Caco-2 (cell line): ENCODE results near the gene ADAM15. TPM values are rescaled to one million over a fixed set of nuclear protein-coding genes. Genes with fewer than 3 reads are reported as not detected.

Experiments
- BruUV-seq: library from RNA; stranded (reverse); fragments of 400-500 nt; replicated peaks from 2 replicates; lab custom pipeline; 2021; lab: Mats Ljungman, UMichigan
- CTCF ChIA-PET: fragments of 300-600 bp; sonication (Branson Sonifier 250); formaldehyde crosslinking; loops from one replicate; lab custom pipeline; 2022; ENCODE audit warnings: antibody characterized with exemption; lab: Charles Lee
- POLR2A ChIA-PET: fragments of 300-600 bp; sonication (Branson Sonifier 250); formaldehyde crosslinking; loops from one replicate; lab custom pipeline; 2022; ENCODE audit warnings: antibody characterized with exemption; lab: Charles Lee
- DNase-seq, 2 experiments: peaks; one replicate each; pipeline versions ENCODE4 v3.0.0 to v3.0.0-alpha.2; 2020 to 2022
- H3K27me3 ChIP-seq: replicated peaks from 2 replicates; pipeline ENCODE4 v1.6.0; 2011; ENCODE audit warnings: low read length; ENCODE audit not compliant: control insufficient read depth, insufficient read depth
- H3K36me3 ChIP-seq: 2 replicates; pipeline ENCODE4 v1.5.1; 2011; ENCODE audit warnings: low read length; ENCODE audit not compliant: control insufficient read depth, insufficient read depth
- H3K4me1 ChIP-seq: fragments of 250-450 bp; sonication (Bioruptor Pico); 2 replicates; pipeline ENCODE4 v1.5.1; 2020; ENCODE audit warnings: mild to moderate bottlenecking
- H3K4me3 ChIP-seq: 2 replicates; pipeline ENCODE4 v1.5.1; 2011; ENCODE audit warnings: low read depth, mild to moderate bottlenecking, control low read depth, low read length
- H3K9me3 ChIP-seq: fragments of 250-450 bp; sonication (Bioruptor Pico); 2 replicates; pipeline ENCODE4 v1.5.1; 2020; ENCODE audit warnings: mild to moderate bottlenecking, moderate library complexity
- H3K27ac Mint-ChIP-seq: one replicate; pipeline ENCODE4 v1.8.0; 2022; ENCODE audit warnings: mixed read lengths; ENCODE audit not compliant: unreplicated experiment
- H3K27me3 Mint-ChIP-seq: one replicate; pipeline ENCODE4 v1.8.0; 2022; ENCODE audit warnings: mixed read lengths; ENCODE audit not compliant: insufficient read depth, unreplicated experiment
- H3K36me3 Mint-ChIP-seq: one replicate; pipeline ENCODE4 v1.8.0; 2022; ENCODE audit warnings: mild to moderate bottlenecking, mixed read lengths; ENCODE audit not compliant: insufficient read depth, unreplicated experiment
- H3K4me1 Mint-ChIP-seq: one replicate; pipeline ENCODE4 v1.8.0; 2022; ENCODE audit warnings: low read depth, mixed read lengths; ENCODE audit not compliant: unreplicated experiment
- H3K4me3 Mint-ChIP-seq: one replicate; pipeline ENCODE4 v1.8.0; 2022; ENCODE audit warnings: mild to moderate bottlenecking, moderate library complexity, mixed read lengths; ENCODE audit not compliant: unreplicated experiment
- H3K9me3 Mint-ChIP-seq: one replicate; pipeline ENCODE4 v1.8.0; 2022; ENCODE audit warnings: mixed read lengths; ENCODE audit not compliant: unreplicated experiment
- intact Hi-C: fragments of 100-400 bp; cut with micrococcal nuclease; formaldehyde crosslinking; loops from one replicate; pipeline ENCODE4 v1.10.0; 2022; ENCODE audit not compliant: unreplicated experiment
- total RNA-seq: library from RNA; stranded (reverse); gene quantifications from 2 replicates; pipeline ENCODE4 v1.2.3, GENCODE V29; 2022
- TF ChIP-seq, protein P1 (sequence below), 2 experiments: fragments of 200-600 bp in 1 of 2; IDR thresholded peaks; 1 replicate in 1 of 2; 2 replicates in 1 of 2; pipeline versions ENCODE4 v1.5.1 to v1.8.0; 2011 to 2022; ENCODE audit warnings: antibody characterized with exemption in 1 of 2, control low read depth in 1 of 2, inconsistent platforms in 1 of 2, low read depth in 1 of 2, low read length in 1 of 2, mild to moderate bottlenecking in 1 of 2, moderate library complexity in 1 of 2; ENCODE audit not compliant: insufficient read depth in 1 of 2, severe bottlenecking in 1 of 2, unreplicated experiment in 1 of 2

ADAM15 gene
- total RNA-seq, 1 experiment from 2014 or later = 44.0 TPM

DNA sequence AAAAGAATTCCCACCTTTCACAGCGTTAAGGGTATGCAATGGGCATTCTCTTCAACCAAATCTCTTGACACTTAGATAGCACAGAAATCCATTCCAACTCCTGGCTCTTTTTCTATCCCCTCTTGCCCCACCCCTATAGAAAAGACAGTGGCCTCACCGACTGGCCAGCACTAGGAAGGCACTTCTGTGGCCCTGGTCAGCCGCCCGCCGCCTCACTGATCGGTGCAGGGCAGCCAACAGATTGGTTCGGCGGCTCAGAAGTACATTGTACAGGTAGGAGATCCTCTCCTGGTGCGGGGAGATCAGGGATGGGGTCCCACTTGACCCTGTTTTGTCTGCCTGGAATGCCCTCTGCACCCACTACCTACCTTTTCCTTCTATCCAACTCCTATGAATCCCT is 26.8 kb upstream of the ADAM15 start:
- intact Hi-C loops = no loop called here
- Mint-ChIP-seq H3K27me3 (no peaks in the 10 kb centered on the region), H3K4me1 (peaks cover 25% of the 10 kb centered on the region), H3K36me3 (peaks cover 27% of the 10 kb centered on the region), H3K4me3 (no peak overlapping the region), H3K9me3 (no peaks in the 10 kb centered on the region), H3K27ac (no peak overlapping the region)
- POLR2A ChIA-PET = no interaction called here
- no peaks in the 10 kb centered on the region for H3K27me3 ChIP-seq
- no peak for DNase-seq
- CTCF ChIA-PET = interaction anchor here (1.0 kb wide), 2 partner anchors 27 to 81 kb away, joined by 3 to 4 read pairs; partner anchors contain the start of gene ADAM15
- H3K4me1 ChIP-seq = peaks cover 10% of the 10 kb centered on the region
- no TSS peak for BruUV-seq
- TF ChIP-seq, protein P1, sequence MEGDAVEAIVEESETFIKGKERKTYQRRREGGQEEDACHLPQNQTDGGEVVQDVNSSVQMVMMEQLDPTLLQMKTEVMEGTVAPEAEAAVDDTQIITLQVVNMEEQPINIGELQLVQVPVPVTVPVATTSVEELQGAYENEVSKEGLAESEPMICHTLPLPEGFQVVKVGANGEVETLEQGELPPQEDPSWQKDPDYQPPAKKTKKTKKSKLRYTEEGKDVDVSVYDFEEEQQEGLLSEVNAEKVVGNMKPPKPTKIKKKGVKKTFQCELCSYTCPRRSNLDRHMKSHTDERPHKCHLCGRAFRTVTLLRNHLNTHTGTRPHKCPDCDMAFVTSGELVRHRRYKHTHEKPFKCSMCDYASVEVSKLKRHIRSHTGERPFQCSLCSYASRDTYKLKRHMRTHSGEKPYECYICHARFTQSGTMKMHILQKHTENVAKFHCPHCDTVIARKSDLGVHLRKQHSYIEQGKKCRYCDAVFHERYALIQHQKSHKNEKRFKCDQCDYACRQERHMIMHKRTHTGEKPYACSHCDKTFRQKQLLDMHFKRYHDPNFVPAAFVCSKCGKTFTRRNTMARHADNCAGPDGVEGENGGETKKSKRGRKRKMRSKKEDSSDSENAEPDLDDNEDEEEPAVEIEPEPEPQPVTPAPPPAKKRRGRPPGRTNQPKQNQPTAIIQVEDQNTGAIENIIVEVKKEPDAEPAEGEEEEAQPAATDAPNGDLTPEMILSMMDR (IDR thresholded peaks at IDR 0.05; ENCODE audit: insufficient read depth in 1 of 2, low read depth in 1 of 2, low read length in 1 of 2, severe bottlenecking in 1 of 2, unreplicated experiment in 1 of 2) = no peak
- no peaks in the 10 kb centered on the region for H3K9me3 ChIP-seq
- no peak overlapping the region for H3K4me3 ChIP-seq
- no peaks in the 10 kb centered on the region for H3K36me3 ChIP-seq

DNA sequence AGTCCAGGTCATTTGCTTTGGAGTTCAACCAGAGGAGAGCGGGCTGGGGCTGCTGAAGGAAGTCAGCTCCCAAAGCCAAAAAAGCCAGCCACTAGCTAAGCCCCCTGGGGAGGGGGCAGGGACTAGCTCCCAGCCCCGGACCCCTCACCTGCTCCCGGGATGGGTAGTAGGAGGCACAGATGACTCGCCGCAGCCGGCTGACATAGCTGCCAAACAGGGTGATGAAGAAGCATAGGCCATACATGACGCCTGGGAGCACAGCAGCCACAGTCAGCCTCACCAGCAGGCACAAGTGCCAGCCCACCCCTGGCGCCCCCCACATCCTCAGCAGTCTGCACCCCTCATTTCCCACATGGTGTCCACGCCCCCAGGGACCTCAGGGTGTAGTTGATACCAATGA is 25.0 kb upstream of the ADAM15 start:
- Mint-ChIP-seq H3K4me1 (peaks cover 14% of the 10 kb centered on the region), H3K9me3 (no peaks in the 10 kb centered on the region), H3K27me3 (no peaks in the 10 kb centered on the region), H3K27ac (no peak overlapping the region), H3K4me3 (no peak overlapping the region), H3K36me3 (peaks cover 9% of the 10 kb centered on the region)
- Histone ChIP-seq H3K4me1 (peaks cover 10% of the 10 kb centered on the region), H3K27me3 (no peaks in the 10 kb centered on the region), H3K9me3 (no peaks in the 10 kb centered on the region), H3K36me3 (no peaks in the 10 kb centered on the region), H3K4me3 (no peak overlapping the region)
- ChIA-PET POLR2A (no interaction called here), CTCF (interaction anchor here (1.1 kb wide), 1 partner anchor 8 kb away, joined by 3 read pairs; no protein-coding TSS in a partner anchor)
- intact Hi-C loops = no loop called here
- BruUV-seq = no TSS peak
- TF ChIP-seq, protein P1 (IDR thresholded peaks at IDR 0.05; ENCODE audit: insufficient read depth in 1 of 2, low read depth in 1 of 2, low read length in 1 of 2, severe bottlenecking in 1 of 2, unreplicated experiment in 1 of 2) = no peak
- DNase-seq = no peak

DNA sequence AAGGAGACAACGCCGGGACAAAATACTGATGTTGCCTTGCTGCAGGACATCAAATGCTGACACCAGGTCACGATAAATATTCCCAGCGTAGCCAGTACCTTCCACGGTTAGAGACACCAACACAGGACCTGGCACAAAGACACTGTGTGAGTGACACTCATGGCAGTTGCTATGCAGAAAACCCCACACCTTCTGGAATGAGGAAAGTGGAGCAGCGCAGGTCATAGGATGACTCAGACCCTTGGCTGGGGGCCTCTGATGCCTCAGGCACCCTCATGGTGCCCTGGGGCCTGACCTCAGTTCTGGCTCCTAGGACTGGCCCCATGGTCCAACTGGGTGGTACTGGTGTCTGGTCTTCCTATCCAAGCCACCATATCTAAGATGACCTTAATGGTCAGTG is 24.5 kb upstream of the ADAM15 start:
- Mint-ChIP-seq H3K9me3 (no peaks in the 10 kb centered on the region), H3K36me3 (peaks cover 5% of the 10 kb centered on the region), H3K4me3 (no peak overlapping the region), H3K27ac (no peak overlapping the region), H3K4me1 (peaks cover 11% of the 10 kb centered on the region), H3K27me3 (no peaks in the 10 kb centered on the region)
- peaks cover 10% of the 10 kb centered on the region for H3K4me1 ChIP-seq
- BruUV-seq = no TSS peak
- H3K9me3 ChIP-seq = no peaks in the 10 kb centered on the region
- POLR2A ChIA-PET = no interaction called here
- CTCF ChIA-PET = interaction anchor here (1.1 kb wide), 1 partner anchor 9 kb away, joined by 3 read pairs; no protein-coding TSS in a partner anchor
- no peaks in the 10 kb centered on the region for H3K27me3 ChIP-seq
- TF ChIP-seq, protein P1 (IDR thresholded peaks at IDR 0.05; ENCODE audit: insufficient read depth in 1 of 2, low read depth in 1 of 2, low read length in 1 of 2, severe bottlenecking in 1 of 2, unreplicated experiment in 1 of 2) = no peak
- no peak for DNase-seq
- no peak overlapping the region for H3K4me3 ChIP-seq
- H3K36me3 ChIP-seq = no peaks in the 10 kb centered on the region
- intact Hi-C loops = no loop called here
